A549 (cell line): ENCODE measurements around the gene HECTD2. TPM values are rescaled to one million over a fixed set of nuclear protein-coding genes. Genes with fewer than 3 reads are reported as not detected.
A peak's percentile ranks its signal among the peaks of the same experiment; 100 is the strongest.

Experiments
- ATAC-seq, 2 experiments: fragments of 200-7000 bp in 1 of 2; fragments of >200 bp in 1 of 2; cut with Nextera tagmentation in 1 of 2; cut with Tn5 transposase in 1 of 2; 3 replicates each; pipeline versions ENCODE4 v1.8.0 to v1.9.1; 2018 to 2020; ENCODE audit warnings: mild to moderate bottlenecking in 1 of 2, moderate library complexity in 1 of 2
- CTCF ChIA-PET: fragments of 300-600 bp; sonication (Branson Sonifier 250); formaldehyde crosslinking; extraction: SDS; loops from one replicate; lab custom pipeline; 2021; ENCODE audit warnings: antibody characterized with exemption, inconsistent platforms; lab: Yijun Ruan, JAX
- POLR2A ChIA-PET: fragments of 350-600 bp; formaldehyde crosslinking; extraction: SDS; loops from one replicate; lab custom pipeline; 2021; ENCODE audit warnings: antibody characterized with exemption, inconsistent platforms; lab: Yijun Ruan, JAX
- DNase-seq, 2 experiments: peaks; one replicate each; pipeline versions ENCODE4 v3.0.0 to v3.0.0-alpha.2; 2011 to 2016; ENCODE audit warnings: low read depth in 1 of 2, low spot score in 1 of 2
- FAIRE-seq: peaks from 2 replicates; lab custom pipeline; 2011; peaks lifted over from hg19 to GRCh38; lab: Jason Lieb, UNC
- H3K27ac ChIP-seq, 2 experiments: fragments of >200 bp; sonication (Bioruptor Twin); formaldehyde crosslinking; 3 replicates each; pipeline ENCODE4 v1.5.1; 2016 to 2017
- H3K4me1 ChIP-seq: fragments of >200 bp; sonication (Bioruptor Twin); formaldehyde crosslinking; 3 replicates; pipeline ENCODE4 v1.6.1; 2016
- H3K4me2 ChIP-seq: fragments of >200 bp; sonication (Bioruptor Twin); formaldehyde crosslinking; 3 replicates; pipeline ENCODE4 v1.6.1; 2016
- H3K4me3 ChIP-seq: fragments of >200 bp; sonication (Bioruptor Twin); formaldehyde crosslinking; 3 replicates; pipeline ENCODE4 v1.5.1; 2016
- H3K9me3 ChIP-seq: fragments of >200 bp; sonication (Bioruptor Twin); formaldehyde crosslinking; 3 replicates; pipeline ENCODE4 v1.6.1; 2016
- CBX8 ChIP-seq: fragments of 200-600 bp; sonication (generic); IDR thresholded peaks from 2 replicates; pipeline ENCODE4 v1.6.1; 2016
- EHMT2 ChIP-seq: fragments of 200-600 bp; sonication (generic); IDR thresholded peaks from 2 replicates; pipeline ENCODE4 v1.6.1; 2016; ENCODE audit warnings: antibody characterized with exemption, low read depth, mild to moderate bottlenecking, moderate library complexity
- ESRRA ChIP-seq: fragments of 150-350 bp; IDR thresholded peaks from 2 replicates; pipeline ENCODE4 v1.6.1; 2014; ENCODE audit warnings: mild to moderate bottlenecking, low read length, borderline replicate concordance
- FOSL2 ChIP-seq, 2 experiments: fragments of 450-650 bp in 1 of 2; fragments of >200 bp in 1 of 2; sonication (Bioruptor Twin) in 1 of 2; formaldehyde crosslinking; IDR thresholded peaks; 2 replicates each; pipeline versions ENCODE4 v1.5.0 to v1.6.1; 2016 to 2020; ENCODE audit warnings: mild to moderate bottlenecking in 1 of 2, moderate library complexity in 1 of 2
- HDAC2 ChIP-seq: fragments of 200-600 bp; sonication (generic); IDR thresholded peaks from 2 replicates; pipeline ENCODE4 v1.6.1; 2016
- HEYL ChIP-seq: fragments of 250-450 bp; sonication (Bioruptor Pico); IDR thresholded peaks from 2 replicates; pipeline ENCODE4 v1.8.0; 2021; ENCODE audit warnings: mild to moderate bottlenecking, moderate library complexity
- HOXA7 ChIP-seq: fragments of 250-450 bp; sonication (Bioruptor Pico); IDR thresholded peaks from 2 replicates; pipeline ENCODE4 v1.5.0; 2020; ENCODE audit warnings: mild to moderate bottlenecking, moderate library complexity
- HOXB5 ChIP-seq: fragments of 250-450 bp; sonication (Bioruptor Pico); IDR thresholded peaks from 2 replicates; pipeline ENCODE4 v1.5.0; 2020; ENCODE audit warnings: mild to moderate bottlenecking, moderate library complexity
- KDM1A ChIP-seq: fragments of 200-600 bp; sonication (generic); IDR thresholded peaks from 2 replicates; pipeline ENCODE4 v1.6.1; 2016; ENCODE audit warnings: low read depth, mild to moderate bottlenecking
- MAFK ChIP-seq: fragments of 450-650 bp; IDR thresholded peaks from 2 replicates; pipeline ENCODE4 v1.6.1; 2014; ENCODE audit not compliant: partially characterized antibody
- MAZ ChIP-seq: fragments of 150-350 bp; IDR thresholded peaks from 2 replicates; pipeline ENCODE4 v1.6.1; 2014; ENCODE audit warnings: antibody characterized with exemption, low read depth, low read length, borderline replicate concordance
- PHF8 ChIP-seq: fragments of 200-600 bp; sonication (generic); IDR thresholded peaks from 2 replicates; pipeline ENCODE4 v1.6.1; 2016; ENCODE audit warnings: low read depth, mild to moderate bottlenecking, antibody characterized with exemption, moderate library complexity, borderline replicate concordance
- POLR2A ChIP-seq: IDR thresholded peaks from 2 replicates; pipeline ENCODE4 v1.6.1; 2012; ENCODE audit warnings: mild to moderate bottlenecking, low read length
- RAD21 ChIP-seq, 2 experiments: fragments of >200 bp in 1 of 2; sonication (Bioruptor Twin) in 1 of 2; formaldehyde crosslinking in 1 of 2; IDR thresholded peaks in 1 of 2; conservative IDR thresholded peaks in 1 of 2; 2 replicates in 1 of 2; 3 replicates in 1 of 2; pipeline ENCODE4 v1.6.1; 2012 to 2018; ENCODE audit warnings: inconsistent platforms in 1 of 2
- REST ChIP-seq: fragments of 200-600 bp; sonication (generic); IDR thresholded peaks from 2 replicates; pipeline ENCODE4 v1.6.1; 2016; ENCODE audit warnings: antibody characterized with exemption, mild to moderate bottlenecking, moderate library complexity
- RFX5 ChIP-seq: fragments of 450-650 bp; IDR thresholded peaks from 2 replicates; pipeline ENCODE4 v1.7.1; 2014; ENCODE audit warnings: antibody characterized with exemption, mild to moderate bottlenecking, moderate library complexity
- RNF2 ChIP-seq: fragments of 200-600 bp; sonication (generic); IDR thresholded peaks from 2 replicates; pipeline ENCODE4 v1.6.1; 2016; ENCODE audit warnings: low read depth, mild to moderate bottlenecking, antibody characterized with exemption, moderate library complexity, borderline replicate concordance
- TP53 ChIP-seq: fragments of 250-450 bp; sonication (Bioruptor Pico); IDR thresholded peaks from 2 replicates; pipeline ENCODE4 v1.5.0; 2021; ENCODE audit warnings: mild to moderate bottlenecking, moderate library complexity
- WGBS: methylation state at CpG from one replicate; pipeline ENCODE4 v1.1.6; 2017; ENCODE audit errors: missing lambda C conversion rate; 5-methylcytosine and 5-hydroxymethylcytosine counted together
- polyA plus RNA-seq, 4 experiments: library from polyadenylated mRNA; depleted of rRNA in 3 of 4; stranded (reverse); fragments of >200 nt; fragmentation: RNase III in 1 of 4; extraction: RNeasy Plus Mini Kit Qiagen cat#74134 plus additional on column Dnase treatment in 1 of 4; gene quantifications; 2 replicates in 3 of 4; 3 replicates in 1 of 4; pipeline ENCODE4 v1.2.3, GENCODE V29; 2011 to 2017
- TF ChIP-seq, protein P1 (sequence below): fragments of 150-350 bp; IDR thresholded peaks from 2 replicates; pipeline ENCODE4 v1.6.1; 2014; ENCODE audit warnings: low read depth, mild to moderate bottlenecking, low read length
- TF ChIP-seq, protein P2 (sequence below): fragments of >200 bp; sonication (Bioruptor Twin); formaldehyde crosslinking; IDR thresholded peaks from 3 replicates; pipeline ENCODE4 v1.5.1; 2016
- TF ChIP-seq, protein P3 (sequence below): IDR thresholded peaks from 2 replicates; pipeline ENCODE4 v1.6.1; 2012; ENCODE audit warnings: low read depth, borderline replicate concordance

The HECTD2 gene
- polyA plus RNA-seq, 2 of the 4 experiments (the other 2 are of a cell fraction): 4.1 to 13.9 TPM

- ChIA-PET CTCF (no interaction called here), POLR2A (no interaction called here)
- H3K4me3 ChIP-seq: no peak overlapping the region
- DNase-seq: no peak
- no peak for ATAC-seq
- WGBS: 85% methylated on average over 3 of the region's 3 CpGs
- no peak overlapping the region for H3K4me2 ChIP-seq
- TF ChIP-seq RAD21 (conservative IDR thresholded peaks at IDR 0.05 in 1 of 2, IDR thresholded peaks at IDR 0.05 in 1 of 2) (no peak), EHMT2 (no peak), HOXA7 (CRISPR knock-in tag) (no peak), RFX5 (no peak), HEYL (CRISPR knock-in tag) (no peak), HDAC2 (no peak)
- no peaks in the 10 kb centered on the region for H3K9me3 ChIP-seq
- no peak overlapping the region for H3K27ac ChIP-seq
- H3K4me1 ChIP-seq: no peaks in the 10 kb centered on the region
- FAIRE-seq: no peak
Measured at GRCh38 chr10:91460681-91461080, 50.5 kb downstream of the HECTD2 start.

DNA sequence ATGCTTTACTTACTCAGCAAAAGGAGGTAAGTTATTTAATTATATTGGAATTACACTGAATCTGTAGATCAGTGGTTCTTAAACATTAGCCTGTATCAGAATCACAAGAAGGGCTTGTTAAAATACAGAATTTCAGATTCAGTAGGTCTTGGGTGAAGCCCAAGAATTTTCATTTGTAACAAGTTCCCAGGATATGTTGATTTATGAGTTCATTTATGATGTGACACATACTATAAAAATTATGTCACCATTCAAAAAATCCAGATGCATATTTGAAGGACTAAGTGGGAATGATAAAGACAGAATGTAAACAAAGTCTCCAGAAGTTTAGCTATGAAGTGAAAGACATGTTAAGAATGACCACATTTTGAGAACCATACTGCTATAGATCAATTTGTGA, 52.3 kb downstream of the HECTD2 start:
- Histone ChIP-seq H3K4me1 (no peaks in the 10 kb centered on the region), H3K4me2 (no peak overlapping the region), H3K9me3 (no peaks in the 10 kb centered on the region), H3K27ac (no peak overlapping the region), H3K4me3 (no peak overlapping the region)
- ChIA-PET POLR2A (no interaction called here), CTCF (no interaction called here)
- no peak for TF ChIP-seq PHF8
- TF ChIP-seq HOXB5 (CRISPR knock-in tag): no peak
- no peak for TF ChIP-seq HOXA7 (CRISPR knock-in tag)
- no peak for TF ChIP-seq RFX5
- DNase-seq (no peak), ATAC-seq (no peak), FAIRE-seq (no peak)

- 96% methylated on average over 2 of the region's 2 CpGs for WGBS
- Histone ChIP-seq H3K4me3 (no peak overlapping the region), H3K4me2 (no peak overlapping the region), H3K4me1 (no peaks in the 10 kb centered on the region), H3K9me3 (no peaks in the 10 kb centered on the region), H3K27ac (no peak overlapping the region)
- DNase-seq: no peak
- peak; percentile 57 for TF ChIP-seq MAFK
- no peak for TF ChIP-seq TP53
- no peak for ATAC-seq
- ChIA-PET POLR2A (no interaction called here), CTCF (no interaction called here)
- no peak for FAIRE-seq
Measured at GRCh38 chr10:91464500-91464899, 54.4 kb downstream of the HECTD2 start.

- ChIA-PET POLR2A (no interaction called here), CTCF (interaction anchor here (0.6 kb wide), 1 partner anchor 322 kb away, joined by 3 read pairs; no protein-coding TSS in a partner anchor)
- TF ChIP-seq RNF2: no peak
- no peak for TF ChIP-seq FOSL2 (IDR thresholded peaks at IDR 0.05)
- no peak for TF ChIP-seq FOSL2 (CRISPR knock-in tag; IDR thresholded peaks at IDR 0.05)
- no peak for TF ChIP-seq ESRRA
- ATAC-seq (no peak), DNase-seq (no peak), FAIRE-seq (no peak)
- H3K4me1 ChIP-seq: no peaks in the 10 kb centered on the region
- H3K9me3 ChIP-seq: no peaks in the 10 kb centered on the region
- 94% methylated on average over 1 of the region's 1 CpG for WGBS
- H3K4me3 ChIP-seq: no peak overlapping the region
- H3K4me2 ChIP-seq: no peak overlapping the region
- no peak overlapping the region for H3K27ac ChIP-seq
Measured at GRCh38 chr10:91465261-91465660, 55.1 kb downstream of the HECTD2 start.

DNA sequence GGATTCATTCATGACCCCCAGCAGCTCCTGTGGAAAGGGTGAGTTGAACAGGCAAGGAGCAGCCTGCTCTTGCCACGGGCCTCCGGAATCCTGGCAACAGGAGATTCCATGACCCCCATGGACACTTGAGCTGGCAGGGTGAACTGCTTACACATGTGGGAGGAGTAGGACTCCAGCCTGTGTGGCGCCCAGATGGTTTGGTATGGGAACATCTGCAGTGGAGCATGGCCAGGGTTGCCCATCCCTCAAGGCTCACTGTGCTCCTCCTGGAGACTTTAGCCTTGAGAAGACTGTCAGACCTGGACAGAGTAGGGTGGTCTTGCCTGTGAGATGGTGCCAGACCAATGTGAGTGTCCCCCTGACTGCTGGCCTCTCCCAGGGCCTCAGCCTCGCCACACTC, 57.0 kb downstream of the HECTD2 start:
- FAIRE-seq: no peak
- TF ChIP-seq, protein P1, sequence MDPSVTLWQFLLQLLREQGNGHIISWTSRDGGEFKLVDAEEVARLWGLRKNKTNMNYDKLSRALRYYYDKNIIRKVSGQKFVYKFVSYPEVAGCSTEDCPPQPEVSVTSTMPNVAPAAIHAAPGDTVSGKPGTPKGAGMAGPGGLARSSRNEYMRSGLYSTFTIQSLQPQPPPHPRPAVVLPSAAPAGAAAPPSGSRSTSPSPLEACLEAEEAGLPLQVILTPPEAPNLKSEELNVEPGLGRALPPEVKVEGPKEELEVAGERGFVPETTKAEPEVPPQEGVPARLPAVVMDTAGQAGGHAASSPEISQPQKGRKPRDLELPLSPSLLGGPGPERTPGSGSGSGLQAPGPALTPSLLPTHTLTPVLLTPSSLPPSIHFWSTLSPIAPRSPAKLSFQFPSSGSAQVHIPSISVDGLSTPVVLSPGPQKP: no peak
- TF ChIP-seq, protein P2, sequence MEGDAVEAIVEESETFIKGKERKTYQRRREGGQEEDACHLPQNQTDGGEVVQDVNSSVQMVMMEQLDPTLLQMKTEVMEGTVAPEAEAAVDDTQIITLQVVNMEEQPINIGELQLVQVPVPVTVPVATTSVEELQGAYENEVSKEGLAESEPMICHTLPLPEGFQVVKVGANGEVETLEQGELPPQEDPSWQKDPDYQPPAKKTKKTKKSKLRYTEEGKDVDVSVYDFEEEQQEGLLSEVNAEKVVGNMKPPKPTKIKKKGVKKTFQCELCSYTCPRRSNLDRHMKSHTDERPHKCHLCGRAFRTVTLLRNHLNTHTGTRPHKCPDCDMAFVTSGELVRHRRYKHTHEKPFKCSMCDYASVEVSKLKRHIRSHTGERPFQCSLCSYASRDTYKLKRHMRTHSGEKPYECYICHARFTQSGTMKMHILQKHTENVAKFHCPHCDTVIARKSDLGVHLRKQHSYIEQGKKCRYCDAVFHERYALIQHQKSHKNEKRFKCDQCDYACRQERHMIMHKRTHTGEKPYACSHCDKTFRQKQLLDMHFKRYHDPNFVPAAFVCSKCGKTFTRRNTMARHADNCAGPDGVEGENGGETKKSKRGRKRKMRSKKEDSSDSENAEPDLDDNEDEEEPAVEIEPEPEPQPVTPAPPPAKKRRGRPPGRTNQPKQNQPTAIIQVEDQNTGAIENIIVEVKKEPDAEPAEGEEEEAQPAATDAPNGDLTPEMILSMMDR: no peak
- TF ChIP-seq KDM1A (no peak), POLR2A (no peak), REST (no peak), CBX8 (no peak), MAZ (no peak)
- TF ChIP-seq, protein P3, sequence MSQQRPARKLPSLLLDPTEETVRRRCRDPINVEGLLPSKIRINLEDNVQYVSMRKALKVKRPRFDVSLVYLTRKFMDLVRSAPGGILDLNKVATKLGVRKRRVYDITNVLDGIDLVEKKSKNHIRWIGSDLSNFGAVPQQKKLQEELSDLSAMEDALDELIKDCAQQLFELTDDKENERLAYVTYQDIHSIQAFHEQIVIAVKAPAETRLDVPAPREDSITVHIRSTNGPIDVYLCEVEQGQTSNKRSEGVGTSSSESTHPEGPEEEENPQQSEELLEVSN: no peak

More for the DNA sequence above, 57.0 kb downstream of the HECTD2 start:
- POLR2A ChIA-PET: no interaction called here
- DNase-seq (no peak), ATAC-seq (no peak)
- Histone ChIP-seq H3K4me1 (no peaks in the 10 kb centered on the region), H3K27ac (no peak overlapping the region), H3K9me3 (0 out of 3 replicates have a peak, but pooled peaks cover 3% of the 10 kb centered on the region), H3K4me2 (no peak overlapping the region), H3K4me3 (no peak overlapping the region)
- CTCF ChIA-PET: no interaction called here
- WGBS: 88% methylated on average over 4 of the region's 4 CpGs
